GM10266 (cell line): ENCODE measurements around the gene CD200R1L.

Source experiments
- DNase-seq: peaks from one replicate; pipeline ENCODE4 v3.0.0; 2012; ENCODE audit errors: extremely low spot score
- CTCF ChIP-seq: IDR thresholded peaks from 2 replicates; pipeline ENCODE4 v1.5.1; 2012; ENCODE audit warnings: mild to moderate bottlenecking, low read depth; ENCODE audit not compliant: control insufficient read depth, insufficient read depth; ENCODE audit errors: missing control alignments

CD200R1L gene

DNA sequence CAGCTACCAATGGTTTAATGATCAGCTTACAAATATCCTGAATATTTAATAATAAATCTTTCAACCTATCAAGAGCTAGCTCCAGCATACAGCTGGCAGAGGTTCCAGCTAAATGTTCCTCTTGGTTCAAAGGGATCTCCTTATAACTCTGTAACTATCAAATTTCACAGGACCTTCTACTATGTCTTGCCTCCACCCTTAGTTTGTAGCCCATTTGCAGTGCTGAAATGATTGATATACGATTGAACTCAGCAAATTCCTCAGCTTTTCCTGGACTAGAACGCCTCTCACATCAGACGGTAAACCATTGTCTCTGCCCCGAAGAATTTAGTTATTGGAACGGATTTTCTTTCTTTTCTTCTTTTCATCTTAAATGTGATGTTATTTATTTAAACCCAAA, 41.5 kb downstream of the CD200R1L start:
- no peak for TF ChIP-seq CTCF
- no peak for DNase-seq

- no peak for TF ChIP-seq CTCF
- DNase-seq = no peak
These were observed 42.6 kb downstream of the CD200R1L start for GRCh38 chr3:112804021-112804420.

- TF ChIP-seq CTCF = no peak
- no peak for DNase-seq
These were observed 43.2 kb downstream of the CD200R1L start for GRCh38 chr3:112803467-112803866.

GRCh38 chr3:112802338-112802737, 44.3 kb downstream of the CD200R1L start:
- DNase-seq = no peak
- TF ChIP-seq CTCF = no peak

DNA sequence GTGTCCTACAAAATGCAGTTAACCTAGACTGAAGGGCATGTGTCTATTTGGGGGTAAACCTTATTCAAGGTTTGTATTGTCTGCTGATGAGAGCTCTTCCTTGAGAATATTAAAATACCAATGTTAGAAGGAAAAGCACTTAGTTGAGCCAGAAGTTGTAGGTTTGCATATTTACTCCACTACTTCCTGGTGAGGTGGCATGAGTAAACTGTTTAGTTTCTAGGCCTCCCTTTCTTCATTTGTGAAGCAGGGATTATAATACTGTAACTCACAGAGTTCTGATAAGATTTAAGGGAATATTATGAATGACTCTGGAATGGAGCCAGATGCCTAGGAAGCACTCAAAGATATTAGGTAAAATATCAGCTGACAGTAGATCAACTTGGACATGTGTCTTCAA, 46.7 kb downstream of the CD200R1L start:
- no peak for TF ChIP-seq CTCF
- no peak for DNase-seq

GRCh38 chr3:112794622-112795172, 52.0 kb downstream of the CD200R1L start:
- no peak for TF ChIP-seq CTCF
- no peak for DNase-seq

DNA sequence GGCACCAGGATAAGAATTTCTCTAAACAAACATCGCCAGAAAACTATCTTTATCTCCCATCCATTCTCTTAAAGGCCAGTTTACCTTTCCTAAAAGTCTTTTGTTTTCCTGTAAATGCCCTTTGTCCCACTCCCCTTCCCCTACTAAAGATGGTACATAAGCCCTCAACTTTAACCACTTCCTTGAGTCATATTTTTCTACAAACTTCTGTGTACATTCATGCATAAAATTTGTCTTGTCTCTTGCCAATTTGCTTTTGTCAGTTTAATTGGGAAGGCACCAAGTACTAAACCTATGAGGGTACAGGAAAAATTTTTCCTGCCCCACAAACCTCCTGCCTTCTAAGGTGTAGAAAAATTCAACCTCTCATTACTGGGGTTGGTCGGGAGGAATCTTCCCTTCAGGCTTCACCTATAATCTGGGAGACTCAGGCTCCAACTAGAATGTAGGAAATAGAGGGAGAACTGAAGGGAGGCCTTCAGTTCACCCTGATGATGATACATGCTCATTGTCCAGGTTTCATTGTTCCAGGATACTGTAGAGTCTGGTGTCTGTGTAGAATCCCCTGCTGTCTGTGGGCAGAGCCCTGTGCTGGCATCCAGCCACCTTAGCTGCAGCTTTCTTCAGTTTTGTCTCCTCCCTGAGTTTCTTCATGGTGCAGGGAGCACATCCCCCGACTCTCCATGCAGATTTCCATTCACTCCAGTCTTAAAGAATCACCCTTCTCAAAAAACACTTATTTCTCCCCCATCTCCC, 53.2 kb downstream of the CD200R1L start:
- no peak for DNase-seq
- TF ChIP-seq CTCF = no peak
